Measurements from ENCODE around the gene PLIN5.

The PLIN5 gene

GRCh38 chr19:4575267-4576015 lies 40.4 kb upstream of the PLIN5 start:
- peak; percentile 77 for DNase-seq (ENCODE audit: extremely low read depth, low read depth)
- TF ChIP-seq CTCF (IDR thresholded peaks at IDR 0.05; ENCODE audit: low read depth, low read length, missing control alignments) = no peak
- no peak overlapping the region for H3K4me3 ChIP-seq (replicated peaks; ENCODE audit: low read depth, low read length)

DNA sequence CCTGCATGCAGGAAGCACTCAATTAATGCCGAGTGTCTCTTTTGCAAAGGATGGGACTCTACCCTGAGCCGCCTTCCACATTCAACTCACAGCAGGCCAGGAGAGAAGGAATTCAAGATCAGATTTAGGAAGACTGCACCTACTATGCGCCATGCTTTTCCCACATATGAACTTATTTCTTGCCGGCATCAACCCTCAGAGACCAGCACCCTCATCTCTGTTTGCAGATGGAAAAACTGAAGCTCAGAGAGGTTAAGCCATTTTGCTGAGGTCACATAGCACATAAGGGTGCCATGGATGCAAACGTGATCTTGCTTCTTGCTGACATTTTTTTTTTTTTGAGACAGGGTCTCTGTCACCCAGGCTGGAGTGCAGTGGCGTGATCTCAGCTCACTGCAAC lies 38.7 kb upstream of the PLIN5 start:
- DNase-seq (ENCODE audit: extremely low read depth, low read depth) = no peak
- no peak overlapping the region for H3K4me3 ChIP-seq (replicated peaks; ENCODE audit: low read depth, low read length)
- TF ChIP-seq CTCF (IDR thresholded peaks at IDR 0.05; ENCODE audit: low read depth, low read length, missing control alignments) = no peak

DNA sequence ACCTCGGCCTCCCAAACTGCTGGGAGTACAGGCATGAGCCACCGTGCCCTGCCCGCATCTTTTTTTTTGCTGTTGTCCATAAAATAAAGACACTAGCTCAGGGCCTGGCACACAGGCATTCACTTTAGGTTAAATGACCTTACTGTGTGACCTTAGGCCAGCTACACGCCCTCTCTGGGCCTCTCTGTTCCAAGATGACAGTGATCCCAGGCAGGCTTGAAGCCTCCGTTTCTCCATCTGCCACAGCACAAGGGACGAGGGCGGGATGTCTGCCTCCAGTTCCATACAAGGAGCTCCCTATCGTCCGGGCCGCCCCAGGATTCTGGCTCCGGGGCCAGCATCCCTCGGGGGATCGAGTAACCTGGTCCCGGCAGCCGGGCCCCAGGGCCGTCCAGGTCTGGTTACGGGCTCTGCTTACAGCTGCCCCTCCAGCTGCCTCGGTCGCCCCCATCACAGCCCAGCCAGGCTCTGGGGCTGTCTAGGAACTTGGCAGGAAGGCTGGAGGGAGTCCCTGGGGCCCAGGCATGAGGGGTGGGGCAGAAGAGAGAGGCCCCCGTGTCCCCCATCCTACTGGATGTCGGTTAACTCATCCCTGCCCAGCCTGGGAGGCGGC lies 36.4 kb upstream of the PLIN5 start:
- DNase-seq (ENCODE audit: extremely low read depth, low read depth) = no peak
- no peak overlapping the region for H3K4me3 ChIP-seq (replicated peaks; ENCODE audit: low read depth, low read length)
- no peak for TF ChIP-seq CTCF (IDR thresholded peaks at IDR 0.05; ENCODE audit: low read depth, low read length, missing control alignments)

DNA sequence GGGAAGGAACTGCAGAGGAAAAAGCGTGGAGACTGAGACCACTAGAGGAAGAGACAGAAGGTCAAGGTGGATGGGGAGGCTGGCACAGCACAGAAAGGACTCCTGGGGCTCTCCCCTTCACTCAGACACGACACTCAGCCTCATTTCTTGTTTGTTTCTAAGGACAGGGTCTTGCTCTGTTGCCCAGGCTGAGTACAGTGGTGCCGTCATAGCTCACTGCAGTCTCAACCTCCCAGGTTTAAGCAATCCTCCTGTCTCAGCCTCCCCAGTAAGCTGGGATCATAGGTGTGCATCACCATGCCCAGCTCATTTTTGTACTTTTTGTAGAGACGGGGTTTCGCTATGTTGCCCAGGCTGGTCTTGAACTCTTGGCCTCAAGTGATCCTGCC lies 35.9 kb upstream of the PLIN5 start:
- TF ChIP-seq CTCF (IDR thresholded peaks at IDR 0.05; ENCODE audit: low read depth, low read length, missing control alignments) = no peak
- DNase-seq (ENCODE audit: extremely low read depth, low read depth) = no peak
- H3K4me3 ChIP-seq (replicated peaks; ENCODE audit: low read depth, low read length) = no peak overlapping the region

DNA sequence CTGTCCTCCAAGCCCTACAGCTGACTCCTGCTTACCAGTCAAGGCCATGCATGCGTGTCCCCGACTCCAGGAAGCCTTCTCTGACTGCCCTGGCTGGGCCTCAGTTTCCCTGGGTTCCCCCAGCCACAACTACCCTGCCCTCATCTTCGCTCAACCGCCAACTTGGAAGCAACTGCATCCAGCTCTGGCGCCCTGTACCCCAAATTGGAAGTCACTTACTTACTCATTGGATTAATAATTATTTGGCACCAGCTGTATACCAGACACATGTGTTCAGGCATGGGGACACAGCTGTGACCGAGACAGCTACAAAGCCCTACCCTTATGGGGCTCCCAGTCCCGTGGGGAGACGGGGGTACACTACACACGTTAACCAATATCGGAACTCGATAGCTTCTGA lies 35.4 kb upstream of the PLIN5 start:
- no peak for DNase-seq (ENCODE audit: extremely low read depth, low read depth)
- H3K4me3 ChIP-seq (replicated peaks; ENCODE audit: low read depth, low read length) = no peak overlapping the region
- TF ChIP-seq CTCF (IDR thresholded peaks at IDR 0.05; ENCODE audit: low read depth, low read length, missing control alignments) = no peak

- no peak overlapping the region for H3K4me3 ChIP-seq (replicated peaks; ENCODE audit: low read depth, low read length)
- no peak for TF ChIP-seq CTCF (IDR thresholded peaks at IDR 0.05; ENCODE audit: low read depth, low read length, missing control alignments)
- DNase-seq (ENCODE audit: extremely low read depth, low read depth) = no peak
Observed at GRCh38 chr19:4568886-4569285, 33.9 kb upstream of the PLIN5 start.

All from HFF-Myc (cell line).